KBM-7 (cell line): ENCODE results near the gene DAO.
"Not testable (repeated sequence)": the region's sequence is repeated elsewhere in the genome, so short reads cannot be mapped to it uniquely, and the experiment has no call there.

Source experiments
- DNase-seq: peaks from one replicate; pipeline ENCODE4 v3.0.0-alpha.2; 2015
- in situ Hi-C: fragments of 300-500 bp; cut with MboI; formaldehyde crosslinking; loops from 2 replicates; pipeline ENCODE4 v1.14.3; 2020; ENCODE audit warnings: low sequenced_read_pairs, low pct_unique_long_range_greater_than_20kb, mixed read lengths

Gene DAO

GRCh38 chr12:108879615-108880254 lies at the start of gene DAO:
TSS of gene DAO (plus strand) at chr12:108880092. CDS start at chr12:108885007, 4,915 bp downstream.
- in situ Hi-C loops: no loop called here
- no peak for DNase-seq

- in situ Hi-C loops: no loop called here
- no peak for DNase-seq
Measured at GRCh38 chr12:108831309-108831991, 48.4 kb upstream of the DAO start.

GRCh38 chr12:108832208-108832607 lies 47.7 kb upstream of the DAO start:
- in situ Hi-C loops: no loop called here
- no peak for DNase-seq

GRCh38 chr12:108832730-108833354 lies 47.0 kb upstream of the DAO start:
- in situ Hi-C loops: no loop called here
- DNase-seq: no peak

- in situ Hi-C loops: no loop called here
Measured at GRCh38 chr12:108833355-108833733, 46.5 kb upstream of the DAO start.

GRCh38 chr12:108833757-108834472 lies 46.0 kb upstream of the DAO start:
- DNase-seq: no peak
- in situ Hi-C loops: no loop called here

More at GRCh38 chr12:108833355-108833733, 46.5 kb upstream of the DAO start:
- no peak for DNase-seq

- no peak for DNase-seq
- in situ Hi-C loops: no loop called here
Measured at GRCh38 chr12:108835860-108836634, 43.8 kb upstream of the DAO start.

- in situ Hi-C loops: no loop called here
Measured at GRCh38 chr12:108837239-108837638, 42.7 kb upstream of the DAO start.

GRCh38 chr12:108837680-108838079 lies 42.2 kb upstream of the DAO start:
- in situ Hi-C loops: no loop called here
- no peak for DNase-seq

More at GRCh38 chr12:108837239-108837638, 42.7 kb upstream of the DAO start:
- no peak for DNase-seq

- DNase-seq: peak; percentile 98
- in situ Hi-C loops: no loop called here
Measured at GRCh38 chr12:108838194-108839017, 41.5 kb upstream of the DAO start.

- peak; percentile 32 for DNase-seq
- in situ Hi-C loops: no loop called here
Measured at GRCh38 chr12:108839018-108839889, 40.6 kb upstream of the DAO start.

- DNase-seq: peak; percentile 48
- in situ Hi-C loops: no loop called here
Measured at GRCh38 chr12:108839890-108840230, 40.0 kb upstream of the DAO start.

- in situ Hi-C loops: no loop called here
- no peak for DNase-seq
Measured at GRCh38 chr12:108840605-108841332, 39.1 kb upstream of the DAO start.

GRCh38 chr12:108841825-108842224 lies 38.1 kb upstream of the DAO start:
- DNase-seq, in situ Hi-C loops: not testable (repeated sequence)

- no peak for DNase-seq
- in situ Hi-C loops: no loop called here
Measured at GRCh38 chr12:108842361-108842760, 37.5 kb upstream of the DAO start.

- in situ Hi-C loops: no loop called here
- DNase-seq: no peak
Measured at GRCh38 chr12:108843187-108843586, 36.7 kb upstream of the DAO start.

GRCh38 chr12:108845696-108846095 lies 34.2 kb upstream of the DAO start:
- in situ Hi-C loops: no loop called here
- no peak for DNase-seq
